Gastroesophageal sphincter (tissue), 4 donors: Measurements from ENCODE around the gene CMTM8. TPM values are rescaled to one million over a fixed set of nuclear protein-coding genes. Genes with fewer than 3 reads are reported as not detected.

Source experiments
- ATAC-seq: fragments of 150-250 bp; one replicate; pipeline ENCODE4 v1.9.1; 2016; ENCODE audit warnings: mild to moderate bottlenecking, moderate library complexity
- H3K27ac ChIP-seq, 4 donors: fragments of 200-600 bp; sonication (generic) in 3 of 4; 1 replicate in 3 of 4; 2 replicates in 1 of 4; pipeline ENCODE4 v1.5.1; 2016 to 2019
- H3K27me3 ChIP-seq: fragments of 200-600 bp; sonication (generic); one replicate; pipeline ENCODE4 v1.5.1; 2019
- H3K36me3 ChIP-seq, 2 donors: fragments of 200-600 bp; sonication (generic); one replicate each; pipeline ENCODE4 v1.5.1; 2019; ENCODE audit warnings: control low read depth in 1 of 2
- H3K4me1 ChIP-seq, 3 donors: fragments of 200-600 bp; sonication (generic); 1 replicate in 2 of 3; 2 replicates in 1 of 3; pipeline ENCODE4 v1.5.1; 2016 to 2019; ENCODE audit warnings: control low read depth in 2 of 3
- H3K4me3 ChIP-seq, 2 donors: fragments of 200-600 bp; sonication (generic); one replicate each; pipeline ENCODE4 v1.5.1; 2019; ENCODE audit warnings: mild to moderate bottlenecking in 1 of 2, moderate library complexity in 1 of 2
- H3K9me3 ChIP-seq, 3 donors: fragments of 200-600 bp; sonication (generic); one replicate each; pipeline ENCODE4 v1.5.1; 2017 to 2019; ENCODE audit warnings: control low read depth in 2 of 3
- CTCF ChIP-seq, 4 experiments: fragments of 200-600 bp in 2 of 4; fragments of 450-650 bp in 2 of 4; sonication (generic) in 1 of 4; IDR thresholded peaks; one replicate each; pipeline ENCODE4 v1.5.1; 2017 to 2019; ENCODE audit warnings: antibody characterized with exemption in 4 of 4, mild to moderate bottlenecking in 2 of 4, moderate library complexity in 2 of 4
- EP300 ChIP-seq: sonication (generic); formaldehyde crosslinking; IDR thresholded peaks from one replicate; pipeline ENCODE4 v1.6.1; 2017; ENCODE audit warnings: antibody characterized with exemption, mild to moderate bottlenecking
- POLR2A ChIP-seq, 2 donors: fragments of 450-650 bp; IDR thresholded peaks; one replicate each; pipeline ENCODE4 v1.6.1; 2017; ENCODE audit warnings: antibody characterized with exemption in 2 of 2, mild to moderate bottlenecking in 2 of 2, moderate library complexity in 1 of 2
- POLR2AphosphoS5 ChIP-seq: sonication (generic); formaldehyde crosslinking; IDR thresholded peaks from one replicate; pipeline ENCODE4 v1.6.1; 2017; ENCODE audit warnings: antibody characterized with exemption
- WGBS, 2 donors: methylation state at CpG; one replicate each; pipeline ENCODE4 v1.1.5; 2018; ENCODE audit warnings: low coverage in 1 of 2; 5-methylcytosine and 5-hydroxymethylcytosine counted together
- total RNA-seq, 4 donors: library from RNA; depleted of rRNA; stranded (reverse); fragments of >200 nt; gene quantifications; one replicate each; pipeline ENCODE4 v1.1.0, GENCODE V29; 2016

CMTM8 gene
- total RNA-seq, 4 donors from 2014 or later, result 1.2 to 3.1 (median 1.6) TPM

DNA sequence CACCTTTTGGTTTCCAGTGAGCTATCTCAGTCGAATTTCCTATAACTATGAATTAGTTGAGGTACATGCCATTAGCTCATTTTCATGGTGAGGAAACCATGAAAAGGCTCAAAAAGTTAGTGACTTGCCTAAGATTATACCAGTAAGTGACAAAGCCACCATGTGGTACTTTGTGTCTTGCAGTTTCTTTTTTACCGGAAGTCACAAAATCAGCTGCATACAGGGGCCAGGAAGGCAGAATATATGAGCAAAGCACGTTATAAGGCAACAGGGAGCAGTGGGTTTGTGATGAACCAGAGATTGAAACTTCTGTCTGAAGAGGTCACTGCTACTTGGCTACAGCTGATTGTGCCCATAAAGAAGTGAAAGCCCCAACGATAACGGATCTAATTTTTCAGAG lies 50.3 kb downstream of the CMTM8 start:
- no peaks in the 10 kb centered on the region for H3K4me1 ChIP-seq
- TF ChIP-seq CTCF (IDR thresholded peaks at IDR 0.05) (no peak), POLR2AphosphoS5 (no peak), EP300 (no peak), POLR2A (IDR thresholded peaks at IDR 0.05) (no peak)
- H3K27me3 ChIP-seq, result no peaks in the 10 kb centered on the region
- no peak overlapping the region for H3K27ac ChIP-seq
- no peaks in the 10 kb centered on the region for H3K36me3 ChIP-seq
- H3K4me3 ChIP-seq, result no peak overlapping the region
- WGBS, 2 donors, result 74 to 78% methylated on average over 4 to 5 of the region's 5 CpGs
- ATAC-seq, result no peak
- H3K9me3 ChIP-seq, result no peaks in the 10 kb centered on the region

GRCh38 chr3:32290619-32291018 lies 52.1 kb downstream of the CMTM8 start:
- Histone ChIP-seq H3K27ac (no peak overlapping the region), H3K4me3 (no peak overlapping the region), H3K27me3 (no peaks in the 10 kb centered on the region), H3K4me1 (no peaks in the 10 kb centered on the region), H3K36me3 (no peaks in the 10 kb centered on the region), H3K9me3 (no peaks in the 10 kb centered on the region)
- TF ChIP-seq POLR2A (IDR thresholded peaks at IDR 0.05) (no peak), EP300 (no peak), CTCF (IDR thresholded peaks at IDR 0.05) (no peak), POLR2AphosphoS5 (no peak)
- no peak for ATAC-seq
- WGBS, 2 donors, result 50% methylated on average over 2 of the region's 3 CpGs; no CpG with 5 or more reads in 1 of the 2 donors

GRCh38 chr3:32292085-32292796 lies 53.8 kb downstream of the CMTM8 start:
- Histone ChIP-seq H3K27ac (no peak overlapping the region), H3K27me3 (no peaks in the 10 kb centered on the region), H3K36me3 (no peaks in the 10 kb centered on the region), H3K4me3 (no peak overlapping the region), H3K4me1 (peaks cover 0 to 3% (median 0%) of the 10 kb centered on the region in 3 donors), H3K9me3 (no peaks in the 10 kb centered on the region)
- TF ChIP-seq POLR2AphosphoS5 (no peak), CTCF (IDR thresholded peaks at IDR 0.05) (no peak)
- no peak for ATAC-seq
- WGBS, 2 donors, result 77 to 85% methylated on average over 5 to 7 of the region's 7 CpGs

DNA sequence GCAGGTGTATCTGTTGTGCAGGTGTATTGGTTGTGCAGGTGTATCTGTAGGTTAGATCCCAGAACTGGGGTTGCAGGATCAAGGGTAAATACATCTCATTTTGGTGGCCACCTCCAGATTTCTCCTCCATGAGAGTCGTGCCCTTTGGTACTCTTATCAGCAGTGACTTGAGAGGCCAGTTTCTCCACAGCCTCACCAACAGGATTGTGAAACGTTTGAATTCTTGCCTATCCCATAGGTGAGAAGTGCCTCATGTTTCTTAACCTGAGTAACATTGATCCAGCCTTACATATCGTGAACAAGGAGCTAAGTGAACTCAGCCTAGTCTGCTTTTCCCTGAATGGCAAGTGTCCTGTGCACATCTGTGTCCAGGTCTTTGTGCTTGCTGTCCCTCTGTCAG lies 55.4 kb downstream of the CMTM8 start:
- Histone ChIP-seq H3K4me1 (peaks cover 0 to 3% (median 0%) of the 10 kb centered on the region in 3 donors), H3K27ac (no peak overlapping the region), H3K4me3 (no peak overlapping the region), H3K9me3 (no peaks in the 10 kb centered on the region), H3K36me3 (no peaks in the 10 kb centered on the region), H3K27me3 (no peaks in the 10 kb centered on the region)
- TF ChIP-seq CTCF (IDR thresholded peaks at IDR 0.05) (no peak), POLR2AphosphoS5 (no peak), EP300 (no peak), POLR2A (IDR thresholded peaks at IDR 0.05) (no peak)
- no peak for ATAC-seq
- WGBS, 2 donors, result 63 to 94% methylated on average over 3 of the region's 3 CpGs
